ENCODE measurements around the gene TUBG2. TPM values are rescaled to one million over a fixed set of nuclear protein-coding genes. Genes with fewer than 3 reads are reported as not detected.

TUBG2 gene
- total and polyA plus RNA-seq, 2 donors from 2014 or later, result 19.9 to 39.9 TPM

- TF ChIP-seq, protein P1, sequence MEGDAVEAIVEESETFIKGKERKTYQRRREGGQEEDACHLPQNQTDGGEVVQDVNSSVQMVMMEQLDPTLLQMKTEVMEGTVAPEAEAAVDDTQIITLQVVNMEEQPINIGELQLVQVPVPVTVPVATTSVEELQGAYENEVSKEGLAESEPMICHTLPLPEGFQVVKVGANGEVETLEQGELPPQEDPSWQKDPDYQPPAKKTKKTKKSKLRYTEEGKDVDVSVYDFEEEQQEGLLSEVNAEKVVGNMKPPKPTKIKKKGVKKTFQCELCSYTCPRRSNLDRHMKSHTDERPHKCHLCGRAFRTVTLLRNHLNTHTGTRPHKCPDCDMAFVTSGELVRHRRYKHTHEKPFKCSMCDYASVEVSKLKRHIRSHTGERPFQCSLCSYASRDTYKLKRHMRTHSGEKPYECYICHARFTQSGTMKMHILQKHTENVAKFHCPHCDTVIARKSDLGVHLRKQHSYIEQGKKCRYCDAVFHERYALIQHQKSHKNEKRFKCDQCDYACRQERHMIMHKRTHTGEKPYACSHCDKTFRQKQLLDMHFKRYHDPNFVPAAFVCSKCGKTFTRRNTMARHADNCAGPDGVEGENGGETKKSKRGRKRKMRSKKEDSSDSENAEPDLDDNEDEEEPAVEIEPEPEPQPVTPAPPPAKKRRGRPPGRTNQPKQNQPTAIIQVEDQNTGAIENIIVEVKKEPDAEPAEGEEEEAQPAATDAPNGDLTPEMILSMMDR (IDR thresholded peaks at IDR 0.05; ENCODE audit: borderline replicate concordance, extremely low read depth, insufficient read depth), result no peak
- Histone ChIP-seq H3K4me3 (ENCODE audit: low read length in 3 of 3) (no peak overlapping the region), H3K4me1 (ENCODE audit: control insufficient read depth in 2 of 3, insufficient read depth in 2 of 3, low read depth in 1 of 3, low read length in 3 of 3) (no peaks in the 10 kb centered on the region), H3K27me3 (ENCODE audit: control insufficient read depth, insufficient read depth, low read length) (peaks cover 17% of the 10 kb centered on the region), H3K36me3 (ENCODE audit: control insufficient read depth in 2 of 3, insufficient read depth in 3 of 3, low read length in 3 of 3) (peaks cover 0 to 2% (median 0%) of the 10 kb centered on the region in 3 donors), H3K27ac (ENCODE audit: low read depth in 2 of 2, low read length in 2 of 2) (no peak overlapping the region), H3K9ac (ENCODE audit: low read length in 3 of 3) (no peak overlapping the region), H3K9me3 (ENCODE audit: control insufficient read depth in 2 of 3, insufficient read depth in 1 of 3, low read length in 3 of 3) (no peaks in the 10 kb centered on the region)
- FAIRE-seq (no peak), DNase-seq (no peak)
- intact Hi-C loops (cut with DNase I), result no loop called here
Observed at GRCh38 chr17:42690596-42690995, 31.5 kb downstream of the TUBG2 start.

DNA sequence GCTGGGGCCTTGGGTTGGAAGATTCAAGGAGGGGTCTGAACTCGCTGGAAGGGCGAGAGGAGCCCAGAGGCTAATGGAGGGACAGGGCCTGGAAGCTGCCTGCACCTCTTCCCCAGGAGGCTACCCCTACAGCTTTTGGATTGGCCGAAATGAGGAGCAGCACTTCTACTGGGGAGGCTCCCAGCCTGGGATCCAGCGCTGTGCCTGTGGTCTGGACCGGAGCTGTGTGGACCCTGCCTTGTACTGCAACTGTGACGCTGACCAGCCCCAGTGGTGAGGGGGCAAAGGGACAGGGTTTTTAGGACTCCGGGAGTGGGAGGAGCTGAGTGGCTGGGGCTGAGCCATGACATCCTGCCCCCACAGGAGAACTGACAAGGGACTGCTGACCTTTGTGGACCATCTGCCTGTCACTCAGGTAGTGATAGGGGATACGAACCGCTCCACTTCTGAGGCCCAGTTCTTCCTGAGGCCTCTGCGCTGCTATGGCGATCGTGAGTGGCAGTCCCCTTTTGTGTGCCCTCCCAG is 32.0 kb downstream of the TUBG2 start:
- Histone ChIP-seq H3K36me3 (ENCODE audit: control insufficient read depth in 2 of 3, insufficient read depth in 3 of 3, low read length in 3 of 3) (peaks cover 0 to 2% (median 0%) of the 10 kb centered on the region in 3 donors), H3K27me3 (ENCODE audit: control insufficient read depth, insufficient read depth, low read length) (peaks cover 15% of the 10 kb centered on the region), H3K27ac (ENCODE audit: low read depth in 2 of 2, low read length in 2 of 2) (no peak overlapping the region), H3K4me3 (ENCODE audit: low read length in 3 of 3) (no peak overlapping the region), H3K9me3 (ENCODE audit: control insufficient read depth in 2 of 3, insufficient read depth in 1 of 3, low read length in 3 of 3) (no peaks in the 10 kb centered on the region), H3K9ac (ENCODE audit: low read length in 3 of 3) (no peak overlapping the region), H3K4me1 (ENCODE audit: control insufficient read depth in 2 of 3, insufficient read depth in 2 of 3, low read depth in 1 of 3, low read length in 3 of 3) (no peaks in the 10 kb centered on the region)
- FAIRE-seq (no peak), DNase-seq (peak in 1 of 5 donors; percentile 46)
- intact Hi-C loops (cut with DNase I), result no loop called here
- TF ChIP-seq, protein P1 (IDR thresholded peaks at IDR 0.05; ENCODE audit: borderline replicate concordance, extremely low read depth, insufficient read depth), result no peak

DNA sequence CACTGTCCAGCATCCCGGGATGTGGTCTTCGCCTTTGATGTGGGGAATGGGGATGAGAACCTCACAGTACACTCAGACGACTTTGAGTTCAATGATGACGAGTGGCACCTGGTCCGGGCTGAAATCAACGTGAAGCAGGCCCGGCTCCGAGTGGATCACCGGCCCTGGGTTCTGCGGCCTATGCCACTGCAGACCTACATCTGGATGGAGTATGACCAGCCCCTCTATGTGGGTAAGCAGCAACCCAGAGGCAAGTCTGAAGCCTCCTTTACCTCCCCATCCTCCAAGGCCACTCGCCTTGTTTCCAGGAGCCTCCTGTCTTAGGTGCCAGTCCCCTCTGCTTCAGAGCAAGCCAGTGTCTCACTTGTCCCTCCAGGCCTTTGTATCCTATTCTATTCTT is 33.4 kb downstream of the TUBG2 start:
- Histone ChIP-seq H3K27me3 (ENCODE audit: control insufficient read depth, insufficient read depth, low read length) (peaks cover 3% of the 10 kb centered on the region), H3K9ac (ENCODE audit: low read length in 3 of 3) (no peak overlapping the region), H3K4me1 (ENCODE audit: control insufficient read depth in 2 of 3, insufficient read depth in 2 of 3, low read depth in 1 of 3, low read length in 3 of 3) (no peaks in the 10 kb centered on the region), H3K4me3 (ENCODE audit: low read length in 3 of 3) (no peak overlapping the region), H3K36me3 (ENCODE audit: control insufficient read depth in 2 of 3, insufficient read depth in 3 of 3, low read length in 3 of 3) (peaks cover 0 to 2% (median 0%) of the 10 kb centered on the region in 3 donors), H3K9me3 (ENCODE audit: control insufficient read depth in 2 of 3, insufficient read depth in 1 of 3, low read length in 3 of 3) (no peaks in the 10 kb centered on the region), H3K27ac (ENCODE audit: low read depth in 2 of 2, low read length in 2 of 2) (no peak overlapping the region)
- DNase-seq (no peak), FAIRE-seq (no peak)
- TF ChIP-seq, protein P1 (IDR thresholded peaks at IDR 0.05; ENCODE audit: borderline replicate concordance, extremely low read depth, insufficient read depth), result no peak
- intact Hi-C loops (cut with DNase I), result no loop called here

- TF ChIP-seq, protein P1 (IDR thresholded peaks at IDR 0.05; ENCODE audit: borderline replicate concordance, extremely low read depth, insufficient read depth), result no peak
- no peak overlapping the region for H3K9ac ChIP-seq (ENCODE audit: low read length in 3 of 3)
- no peak overlapping the region for H3K4me3 ChIP-seq (ENCODE audit: low read length in 3 of 3)
- no peak for FAIRE-seq
- intact Hi-C loops (cut with DNase I), result no loop called here
- H3K27ac ChIP-seq (ENCODE audit: low read depth in 2 of 2, low read length in 2 of 2), result no peak overlapping the region
- H3K9me3 ChIP-seq (ENCODE audit: control insufficient read depth in 2 of 3, insufficient read depth in 1 of 3, low read length in 3 of 3), result no peaks in the 10 kb centered on the region
- no peaks in the 10 kb centered on the region for H3K4me1 ChIP-seq (ENCODE audit: control insufficient read depth in 2 of 3, insufficient read depth in 2 of 3, low read depth in 1 of 3, low read length in 3 of 3)
- H3K36me3 ChIP-seq (ENCODE audit: control insufficient read depth in 2 of 3, insufficient read depth in 3 of 3, low read length in 3 of 3), result peaks cover 0 to 7% (median 5%) of the 10 kb centered on the region in 3 donors
- no peak for DNase-seq
- H3K27me3 ChIP-seq (ENCODE audit: control insufficient read depth, insufficient read depth, low read length), result no peaks in the 10 kb centered on the region
Observed at GRCh38 chr17:42694524-42694923, 35.4 kb downstream of the TUBG2 start.
